ENCODE results near the gene ZNF100.

- TF ChIP-seq, protein P1, sequence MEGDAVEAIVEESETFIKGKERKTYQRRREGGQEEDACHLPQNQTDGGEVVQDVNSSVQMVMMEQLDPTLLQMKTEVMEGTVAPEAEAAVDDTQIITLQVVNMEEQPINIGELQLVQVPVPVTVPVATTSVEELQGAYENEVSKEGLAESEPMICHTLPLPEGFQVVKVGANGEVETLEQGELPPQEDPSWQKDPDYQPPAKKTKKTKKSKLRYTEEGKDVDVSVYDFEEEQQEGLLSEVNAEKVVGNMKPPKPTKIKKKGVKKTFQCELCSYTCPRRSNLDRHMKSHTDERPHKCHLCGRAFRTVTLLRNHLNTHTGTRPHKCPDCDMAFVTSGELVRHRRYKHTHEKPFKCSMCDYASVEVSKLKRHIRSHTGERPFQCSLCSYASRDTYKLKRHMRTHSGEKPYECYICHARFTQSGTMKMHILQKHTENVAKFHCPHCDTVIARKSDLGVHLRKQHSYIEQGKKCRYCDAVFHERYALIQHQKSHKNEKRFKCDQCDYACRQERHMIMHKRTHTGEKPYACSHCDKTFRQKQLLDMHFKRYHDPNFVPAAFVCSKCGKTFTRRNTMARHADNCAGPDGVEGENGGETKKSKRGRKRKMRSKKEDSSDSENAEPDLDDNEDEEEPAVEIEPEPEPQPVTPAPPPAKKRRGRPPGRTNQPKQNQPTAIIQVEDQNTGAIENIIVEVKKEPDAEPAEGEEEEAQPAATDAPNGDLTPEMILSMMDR (IDR thresholded peaks at IDR 0.05) = no peak
- TF ChIP-seq POLR2AphosphoS5 (IDR thresholded peaks at IDR 0.05; ENCODE audit: insufficient read depth in 1 of 2, low read depth in 1 of 2) = no peak
These were observed 9.1 kb downstream of the ZNF100 start for GRCh38 chr19:21758296-21758695.

All from vagina (tissue), 2 donors.